C4-2B (cell line): Measurements from ENCODE around the gene PRDM15.

Experiments
- CTCF ChIP-seq: fragments of 450-650 bp; conservative IDR thresholded peaks from 2 replicates; pipeline ENCODE4 v1.5.1; 2017; ENCODE audit warnings: mild to moderate bottlenecking
- ZFX ChIP-seq: fragments of 450-650 bp; IDR thresholded peaks from 2 replicates; pipeline ENCODE4 v1.6.1; 2017

GRCh38 chr21:41809891-41810596 is 69.1 kb downstream of the PRDM15 start:
- TF ChIP-seq CTCF, result no peak
- no peak for TF ChIP-seq ZFX
